Fibroblast of lung (primary cell): ENCODE data around the gene HAND1.

Experiments
- EZH2 ChIP-seq: IDR thresholded peaks from 2 replicates; pipeline ENCODE4 v1.5.1; 2012; ENCODE audit warnings: low read length, control low read depth, mild to moderate bottlenecking; ENCODE audit errors: missing control alignments
- TF ChIP-seq, protein P1 (sequence below), 2 donors: IDR thresholded peaks in 1 of 2; conservative IDR thresholded peaks in 1 of 2; 1 replicate in 1 of 2; 2 replicates in 1 of 2; pipeline ENCODE4 v1.5.1; 2011 to 2012; ENCODE audit warnings: low read length in 2 of 2, control low read depth in 1 of 2, inconsistent platforms in 1 of 2, low read depth in 1 of 2, mild to moderate bottlenecking in 1 of 2

- TF ChIP-seq, protein P1, sequence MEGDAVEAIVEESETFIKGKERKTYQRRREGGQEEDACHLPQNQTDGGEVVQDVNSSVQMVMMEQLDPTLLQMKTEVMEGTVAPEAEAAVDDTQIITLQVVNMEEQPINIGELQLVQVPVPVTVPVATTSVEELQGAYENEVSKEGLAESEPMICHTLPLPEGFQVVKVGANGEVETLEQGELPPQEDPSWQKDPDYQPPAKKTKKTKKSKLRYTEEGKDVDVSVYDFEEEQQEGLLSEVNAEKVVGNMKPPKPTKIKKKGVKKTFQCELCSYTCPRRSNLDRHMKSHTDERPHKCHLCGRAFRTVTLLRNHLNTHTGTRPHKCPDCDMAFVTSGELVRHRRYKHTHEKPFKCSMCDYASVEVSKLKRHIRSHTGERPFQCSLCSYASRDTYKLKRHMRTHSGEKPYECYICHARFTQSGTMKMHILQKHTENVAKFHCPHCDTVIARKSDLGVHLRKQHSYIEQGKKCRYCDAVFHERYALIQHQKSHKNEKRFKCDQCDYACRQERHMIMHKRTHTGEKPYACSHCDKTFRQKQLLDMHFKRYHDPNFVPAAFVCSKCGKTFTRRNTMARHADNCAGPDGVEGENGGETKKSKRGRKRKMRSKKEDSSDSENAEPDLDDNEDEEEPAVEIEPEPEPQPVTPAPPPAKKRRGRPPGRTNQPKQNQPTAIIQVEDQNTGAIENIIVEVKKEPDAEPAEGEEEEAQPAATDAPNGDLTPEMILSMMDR (conservative IDR thresholded peaks at IDR 0.05 in 1 of 2, IDR thresholded peaks at IDR 0.05 in 1 of 2; ENCODE audit: low read depth in 1 of 2, low read length in 2 of 2): no peak
- TF ChIP-seq EZH2: no peak
Observed at GRCh38 chr5:154446195-154447088, 31.6 kb downstream of the HAND1 start.
